Myocyte (in vitro differentiated cells): ENCODE data around the gene TMEM82. TPM values are rescaled to one million over a fixed set of nuclear protein-coding genes. Genes with fewer than 3 reads are reported as not detected.

Experiments
- DNase-seq: peaks from one replicate; pipeline ENCODE4 v3.0.0-alpha.2; 2012; ENCODE audit warnings: low read depth
- total RNA-seq: library from RNA; depleted of rRNA; stranded (reverse); fragments of >200 nt; gene quantifications from 2 replicates; pipeline ENCODE4 v1.2.3, GENCODE V29; 2014

The TMEM82 gene
- total RNA-seq, 1 donor from 2014 or later, result not detected

- DNase-seq, result no peak
These were observed 6.8 kb upstream of the TMEM82 start for GRCh38 chr1:15735304-15736037.

- DNase-seq, result peak; percentile 97
These were observed 6.0 kb upstream of the TMEM82 start, which contains the start of gene SLC25A34 for GRCh38 chr1:15736038-15736891. Gene SLC25A34 (plus strand): TSS chr1:15736258. CDS start chr1:15736486, 228 bp downstream.

GRCh38 chr1:15736892-15737261 lies 5.4 kb upstream of the TMEM82 start:
- peak; percentile 41 for DNase-seq

GRCh38 chr1:15737324-15738319 lies 4.7 kb upstream of the TMEM82 start:
- peak; percentile 76 for DNase-seq

GRCh38 chr1:15738416-15739113 lies 3.7 kb upstream of the TMEM82 start:
- peak; percentile 92 for DNase-seq

GRCh38 chr1:15739259-15739658 lies 3.0 kb upstream of the TMEM82 start:
- DNase-seq, result no peak

GRCh38 chr1:15739745-15740144 lies 2.6 kb upstream of the TMEM82 start:
- DNase-seq, result no peak

- DNase-seq, result peak; percentile 72
These were observed 1.1 kb upstream of the TMEM82 start for GRCh38 chr1:15740924-15741850.

- peak; percentile 68 for DNase-seq
These were observed 1.9 kb downstream of the TMEM82 start for GRCh38 chr1:15744122-15744679.

GRCh38 chr1:15747378-15747777 lies 5.1 kb downstream of the TMEM82 start:
- no peak for DNase-seq

- no peak for DNase-seq
These were observed 6.0 kb downstream of the TMEM82 start for GRCh38 chr1:15748264-15748663.

- DNase-seq, result no peak
These were observed 6.5 kb downstream of the TMEM82 start for GRCh38 chr1:15748690-15749398.

- DNase-seq, result no peak
These were observed 7.3 kb downstream of the TMEM82 start for GRCh38 chr1:15749399-15750291.

- no peak for DNase-seq
These were observed 8.6 kb downstream of the TMEM82 start for GRCh38 chr1:15750924-15751323.

GRCh38 chr1:15751717-15752116 lies 9.4 kb downstream of the TMEM82 start:
- no peak for DNase-seq

GRCh38 chr1:15753776-15754175 lies 11.5 kb downstream of the TMEM82 start:
- DNase-seq, result no peak

GRCh38 chr1:15755021-15755645 lies 12.8 kb downstream of the TMEM82 start:
- no peak for DNase-seq
